Hypothalamus (tissue), 51 donors: ENCODE measurements around the gene PCDHGB6.
"Not testable (repeated sequence)": the region's sequence is repeated elsewhere in the genome, so short reads cannot be mapped to it uniquely, and the experiment has no call there.

Experiments
- DNase-seq, 51 donors: peaks; one replicate each; lab custom pipeline; 2025; lab: John Stamatoyannopoulos, UW

PCDHGB6 gene

GRCh38 chr5:141407790-141408505 lies at the start of gene PCDHGB6:
PCDHGB6 (plus strand) TSS chr5:141408021; CDS start chr5:141408203, 182 bp downstream.
- DNase-seq, result peak in 1 of 51 donors; percentile 9

GRCh38 chr5:141359790-141360426 lies 47.9 kb upstream of the PCDHGB6 start, which contains the start of gene PCDHGB2:
PCDHGB2 (plus strand) TSS chr5:141359994; CDS start chr5:141360136, 142 bp downstream.
- DNase-seq, result no peak

- no peak for DNase-seq
Measured at GRCh38 chr5:141360685-141361084, 47.1 kb upstream of the PCDHGB6 start.

- DNase-seq, result no peak
Measured at GRCh38 chr5:141362719-141363118, 45.1 kb upstream of the PCDHGB6 start.

GRCh38 chr5:141363952-141364660 lies 43.7 kb upstream of the PCDHGB6 start, which contains the start of gene PCDHGA5:
PCDHGA5 (plus strand) TSS chr5:141364162; CDS start chr5:141364331, 169 bp downstream.
- no peak for DNase-seq

- no peak for DNase-seq
Measured at GRCh38 chr5:141366016-141366896, 41.6 kb upstream of the PCDHGB6 start.

- peak in 1 of 51 donors; percentile 11 for DNase-seq
Measured at GRCh38 chr5:141369994-141370848, 37.6 kb upstream of the PCDHGB6 start, which contains the start of gene PCDHGB3. PCDHGB3 (plus strand) TSS chr5:141370242; CDS start chr5:141370395, 153 bp downstream.

GRCh38 chr5:141371572-141372475 lies 36.0 kb upstream of the PCDHGB6 start:
- no peak for DNase-seq

GRCh38 chr5:141373673-141374317 lies 34.0 kb upstream of the PCDHGB6 start, which contains the start of gene PCDHGA6:
PCDHGA6 (plus strand) TSS chr5:141373891; CDS start chr5:141374084, 193 bp downstream.
- DNase-seq, result no peak

- DNase-seq, result no peak
Measured at GRCh38 chr5:141374627-141375026, 33.2 kb upstream of the PCDHGB6 start.

GRCh38 chr5:141375444-141376155 lies 32.2 kb upstream of the PCDHGB6 start:
- DNase-seq, result not testable (repeated sequence)

GRCh38 chr5:141382469-141383294 lies 25.1 kb upstream of the PCDHGB6 start, which contains the start of gene PCDHGA7:
PCDHGA7 (plus strand) TSS chr5:141382742; CDS start chr5:141382900, 158 bp downstream.
- DNase-seq, result no peak

GRCh38 chr5:141383345-141383744 lies 24.5 kb upstream of the PCDHGB6 start:
- DNase-seq, result no peak

GRCh38 chr5:141384471-141385267 lies 23.2 kb upstream of the PCDHGB6 start:
- DNase-seq, result no peak
